Activated naive CD8-positive, alpha-beta T cell (primary cell): ENCODE measurements around the gene ZNF341.

Experiments
- H3K27ac Mint-ChIP-seq: one replicate; pipeline ENCODE4 v1.8.0; 2021; ENCODE audit warnings: mixed read lengths
- H3K27me3 Mint-ChIP-seq: one replicate; pipeline ENCODE4 v1.8.0; 2021; ENCODE audit warnings: mixed read lengths
- H3K36me3 Mint-ChIP-seq: one replicate; pipeline ENCODE4 v1.8.0; 2021; ENCODE audit warnings: mixed read lengths
- H3K4me1 Mint-ChIP-seq: one replicate; pipeline ENCODE4 v1.8.0; 2021; ENCODE audit warnings: low read depth, mixed read lengths
- H3K4me3 Mint-ChIP-seq: one replicate; pipeline ENCODE4 v1.8.0; 2021; ENCODE audit warnings: mild to moderate bottlenecking, mixed read lengths
- H3K9me3 Mint-ChIP-seq: one replicate; pipeline ENCODE4 v1.8.0; 2021; ENCODE audit warnings: low read depth, mixed read lengths

The ZNF341 gene

DNA sequence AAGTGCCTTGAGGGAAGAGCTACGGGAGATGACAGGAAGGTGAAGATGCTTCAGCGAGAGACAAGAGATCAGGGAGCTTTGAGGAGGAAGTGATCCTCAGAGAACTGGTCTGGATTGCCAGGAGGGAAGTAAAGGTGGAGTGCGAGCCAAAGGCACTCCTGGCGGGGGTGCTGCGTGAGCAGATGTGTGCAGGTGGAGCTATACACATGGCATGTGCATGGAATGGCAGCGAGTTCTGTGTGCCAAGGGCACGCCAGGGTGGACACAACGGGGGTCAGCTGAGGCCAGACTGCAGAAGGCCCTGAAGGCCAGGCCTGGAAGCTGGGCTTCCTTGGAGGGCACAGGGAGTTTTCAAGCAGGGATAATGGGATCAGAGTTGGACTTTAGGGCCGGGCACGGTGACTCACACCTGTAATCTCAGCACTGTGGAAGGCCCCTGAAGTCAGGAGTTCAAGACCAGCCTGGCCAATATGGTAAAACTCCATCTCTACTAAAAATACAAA lies 17.9 kb upstream of the ZNF341 start:
- no peak overlapping the region for H3K27ac Mint-ChIP-seq
- peaks cover 23% of the 10 kb centered on the region for H3K4me1 Mint-ChIP-seq
- H3K27me3 Mint-ChIP-seq = no peaks in the 10 kb centered on the region
- H3K36me3 Mint-ChIP-seq = peaks cover 13% of the 10 kb centered on the region
- H3K9me3 Mint-ChIP-seq = no peaks in the 10 kb centered on the region
- no peak overlapping the region for H3K4me3 Mint-ChIP-seq

DNA sequence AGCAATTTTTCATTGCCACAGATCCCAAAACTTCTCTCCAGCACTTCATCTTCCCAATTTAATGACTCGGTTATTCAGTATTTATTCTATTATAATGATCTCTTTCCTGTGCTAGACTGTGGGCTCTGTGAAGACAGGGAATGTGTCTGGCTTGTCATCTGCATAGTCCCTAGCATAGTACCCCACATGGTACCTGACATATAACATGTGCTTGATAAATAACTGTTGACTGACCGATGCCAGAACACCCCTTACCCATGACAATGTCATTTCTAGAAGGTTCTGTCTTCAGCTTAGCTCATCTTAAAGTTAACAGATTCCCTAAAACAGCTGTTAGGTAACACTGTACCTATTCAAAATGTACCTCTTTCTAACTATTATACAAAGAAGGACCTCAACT lies 15.3 kb upstream of the ZNF341 start:
- H3K27me3 Mint-ChIP-seq = no peaks in the 10 kb centered on the region
- H3K9me3 Mint-ChIP-seq = no peaks in the 10 kb centered on the region

DNA sequence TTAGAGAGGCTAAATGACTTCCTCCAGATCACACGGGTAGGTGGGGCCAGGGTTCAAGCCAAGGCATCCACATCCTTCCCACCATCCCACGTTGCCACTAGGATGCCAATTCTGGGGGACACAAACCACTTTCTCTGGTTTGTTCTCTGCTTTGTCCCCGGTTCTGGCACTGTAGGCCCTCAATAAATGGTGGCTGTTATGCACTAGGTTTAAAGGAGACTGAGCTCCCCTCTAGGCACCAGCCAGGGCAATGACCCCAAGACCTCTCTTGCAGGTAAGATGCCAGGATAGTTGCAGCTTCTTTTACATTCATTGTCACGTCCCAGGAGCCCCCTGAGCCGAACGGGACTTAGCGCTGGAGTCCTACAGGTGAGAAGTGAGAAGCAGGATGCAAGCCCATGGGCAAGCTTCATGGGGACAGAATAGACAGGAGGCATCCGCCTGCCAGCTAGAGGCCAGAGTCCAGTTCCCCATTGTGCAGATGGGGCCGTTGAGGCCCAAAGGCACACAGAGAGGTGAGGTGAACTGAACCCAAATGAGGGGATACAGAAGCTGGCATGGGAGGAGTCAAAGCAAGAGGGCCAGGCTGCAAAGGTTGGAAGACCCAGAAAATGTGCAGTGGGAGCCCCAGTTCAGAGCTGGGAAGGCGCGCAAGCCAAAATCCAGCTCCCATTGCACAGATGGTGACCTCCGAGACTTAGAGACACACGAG lies 12.4 kb upstream of the ZNF341 start:
- Mint-ChIP-seq H3K4me3 (peak overlapping the region; percentile 88), H3K27ac (peak overlapping the region; percentile 86), H3K4me1 (peaks cover 25% of the 10 kb centered on the region), H3K27me3 (no peaks in the 10 kb centered on the region), H3K36me3 (peaks cover 2% of the 10 kb centered on the region), H3K9me3 (no peaks in the 10 kb centered on the region)

More for the DNA sequence above, 15.3 kb upstream of the ZNF341 start:
- H3K36me3 Mint-ChIP-seq = peaks cover 7% of the 10 kb centered on the region
- H3K27ac Mint-ChIP-seq = no peak overlapping the region
- peaks cover 23% of the 10 kb centered on the region for H3K4me1 Mint-ChIP-seq
- H3K4me3 Mint-ChIP-seq = no peak overlapping the region

DNA sequence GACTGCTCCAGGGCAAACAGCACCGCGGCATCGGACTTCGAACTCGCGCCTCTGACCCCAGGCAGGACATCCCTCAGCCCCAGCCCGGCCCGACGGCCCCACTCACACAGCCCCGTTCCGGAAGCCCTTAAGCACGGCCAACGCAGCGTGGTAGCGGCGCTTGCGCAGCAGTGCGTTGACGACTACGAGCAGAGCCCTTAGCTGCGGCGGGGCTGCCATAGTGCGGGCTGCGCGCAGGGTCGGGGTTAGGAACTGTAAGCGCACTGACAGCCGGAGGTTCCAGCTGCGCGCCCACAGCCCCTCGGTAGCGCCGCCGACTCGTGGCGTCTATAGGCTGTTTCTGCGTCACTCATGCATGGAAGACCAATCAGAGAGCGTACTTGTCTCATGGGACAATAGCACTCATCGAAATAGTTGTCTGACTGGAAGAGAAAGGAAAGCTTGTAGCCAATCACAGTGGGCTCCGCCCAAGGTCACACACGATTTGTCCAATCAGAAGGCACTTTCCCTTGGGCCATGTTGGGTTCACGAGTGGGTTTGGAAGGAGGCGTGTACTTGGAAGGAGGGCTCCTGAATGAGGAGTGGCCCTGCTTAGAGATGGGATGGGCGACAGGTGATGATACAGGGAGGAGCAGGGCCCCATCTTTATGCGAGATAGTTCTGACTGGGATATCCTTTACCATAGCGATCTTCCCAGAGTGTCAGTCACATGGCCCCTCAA lies 11.6 kb upstream of the ZNF341 start, which contains the start of gene PXMP4:
PXMP4 (minus strand) TSS at position 322 of the 721 bp plus-strand sequence; CDS start at position 219, 103 bp downstream.
- Mint-ChIP-seq H3K9me3 (no peaks in the 10 kb centered on the region), H3K27ac (peak within 1 kb of the TSS; percentile 86), H3K27me3 (no peaks in the 10 kb centered on the region), H3K36me3 (peaks cover 2% of the 10 kb centered on the region), H3K4me3 (peak within 1 kb of the TSS; percentile 88), H3K4me1 (peaks cover 25% of the 10 kb centered on the region)

DNA sequence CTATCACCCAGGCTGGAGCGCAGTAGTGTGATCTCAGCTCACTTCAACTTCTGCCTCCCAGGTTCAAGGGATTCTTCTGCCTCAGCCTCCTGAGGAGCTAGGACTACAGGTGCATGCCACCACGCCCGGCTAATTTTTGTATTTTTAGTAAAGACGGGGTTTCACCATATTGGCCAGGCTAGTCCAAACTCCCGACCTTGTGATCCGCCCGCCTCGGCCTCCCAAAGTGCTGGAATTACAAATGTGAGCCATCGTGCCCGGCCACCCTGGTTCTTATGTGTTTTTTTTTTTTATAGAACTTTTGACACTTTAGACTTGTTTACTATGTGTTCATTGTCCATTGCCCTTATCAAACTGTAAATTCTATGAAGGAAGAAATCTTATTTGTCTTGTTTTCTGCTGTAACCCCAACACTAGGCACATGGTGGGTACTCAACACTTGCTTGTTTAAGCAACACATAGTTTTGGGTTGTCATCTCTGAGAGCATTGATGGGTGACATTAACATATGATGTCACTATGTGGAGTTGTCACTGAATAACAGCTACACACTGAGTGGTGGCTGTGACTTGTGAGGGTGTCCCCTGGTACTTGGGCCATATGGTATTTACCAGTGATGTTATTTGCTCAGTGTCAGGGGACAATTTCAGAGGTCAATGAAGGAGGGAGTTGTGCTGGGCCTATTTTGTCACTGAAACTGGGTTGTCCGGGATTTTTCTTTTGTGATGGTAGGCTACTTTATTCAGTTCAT lies 10.2 kb upstream of the ZNF341 start:
- Mint-ChIP-seq H3K4me1 (peaks cover 25% of the 10 kb centered on the region), H3K27ac (no peak overlapping the region), H3K4me3 (peak overlapping the region; percentile 88), H3K27me3 (no peaks in the 10 kb centered on the region), H3K9me3 (no peaks in the 10 kb centered on the region), H3K36me3 (peaks cover 2% of the 10 kb centered on the region)

DNA sequence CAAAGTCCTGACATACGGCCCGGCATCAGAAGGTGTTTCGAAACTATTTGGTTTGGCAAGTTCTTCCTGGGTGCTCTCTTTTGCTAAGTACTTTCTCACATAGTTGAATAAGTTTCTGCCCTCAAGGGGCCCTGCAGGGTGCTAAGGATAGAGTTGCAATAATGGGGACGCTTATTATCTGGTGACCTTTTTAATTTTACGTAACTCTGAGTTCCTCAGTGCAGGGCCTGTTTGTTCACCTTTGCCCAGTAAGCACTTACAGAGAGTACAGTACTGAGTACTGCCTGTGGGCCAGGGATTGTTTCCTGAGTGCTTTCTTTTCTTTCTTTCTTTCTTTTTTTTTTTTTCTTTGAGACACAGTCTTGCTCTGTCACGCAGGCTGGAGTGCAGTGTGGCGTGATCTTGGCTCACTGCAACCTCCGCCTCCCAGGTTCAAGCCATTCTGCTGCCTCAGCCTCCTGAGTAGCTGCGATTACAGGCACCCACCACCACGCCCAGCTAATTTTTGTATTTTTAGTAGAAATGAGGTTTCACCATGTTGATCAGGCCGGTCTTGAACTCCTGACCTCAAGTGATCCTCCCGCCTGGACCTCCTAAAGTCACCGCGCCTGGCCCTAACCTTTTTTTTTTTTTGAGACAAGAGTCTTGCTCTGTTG lies 7.2 kb upstream of the ZNF341 start:
- no peaks in the 10 kb centered on the region for H3K9me3 Mint-ChIP-seq
- H3K4me3 Mint-ChIP-seq = no peak overlapping the region
- no peaks in the 10 kb centered on the region for H3K36me3 Mint-ChIP-seq
- H3K27ac Mint-ChIP-seq = no peak overlapping the region
- H3K27me3 Mint-ChIP-seq = no peaks in the 10 kb centered on the region
- peaks cover 9% of the 10 kb centered on the region for H3K4me1 Mint-ChIP-seq

DNA sequence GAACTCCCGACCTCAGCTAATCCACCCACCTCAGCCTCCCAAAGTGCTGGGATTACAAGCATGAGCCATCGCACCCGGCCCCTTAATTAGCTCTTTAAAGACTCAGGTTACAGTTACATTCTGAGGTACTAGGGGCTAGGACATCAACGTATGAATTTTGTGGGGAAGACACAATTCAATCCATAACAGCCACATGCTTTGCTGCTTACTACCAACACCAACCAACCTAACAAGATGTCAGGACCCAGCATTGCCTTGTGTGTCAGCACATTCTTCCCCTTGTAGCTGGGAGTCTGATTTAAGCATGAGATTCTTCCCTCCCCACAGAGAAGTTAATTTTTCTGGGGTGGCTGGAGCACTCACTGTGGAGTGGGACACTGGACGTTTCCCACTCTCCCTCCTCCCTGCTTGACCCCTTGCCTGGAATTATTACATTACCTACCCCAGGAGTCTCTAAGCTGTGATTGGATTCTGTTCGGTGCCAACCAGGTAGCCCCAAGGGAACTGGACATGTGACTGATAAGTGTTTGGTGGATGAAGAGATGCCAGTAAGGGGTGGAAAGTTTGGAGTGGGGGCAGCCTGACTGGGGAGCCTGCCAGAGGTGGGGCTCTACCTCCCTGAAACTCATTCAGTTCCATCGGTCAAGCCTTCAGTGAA lies 6.1 kb upstream of the ZNF341 start:
- peaks cover 5% of the 10 kb centered on the region for H3K4me1 Mint-ChIP-seq
- no peak overlapping the region for H3K4me3 Mint-ChIP-seq
- H3K36me3 Mint-ChIP-seq = no peaks in the 10 kb centered on the region
- no peaks in the 10 kb centered on the region for H3K27me3 Mint-ChIP-seq
- H3K27ac Mint-ChIP-seq = no peak overlapping the region
- no peaks in the 10 kb centered on the region for H3K9me3 Mint-ChIP-seq

DNA sequence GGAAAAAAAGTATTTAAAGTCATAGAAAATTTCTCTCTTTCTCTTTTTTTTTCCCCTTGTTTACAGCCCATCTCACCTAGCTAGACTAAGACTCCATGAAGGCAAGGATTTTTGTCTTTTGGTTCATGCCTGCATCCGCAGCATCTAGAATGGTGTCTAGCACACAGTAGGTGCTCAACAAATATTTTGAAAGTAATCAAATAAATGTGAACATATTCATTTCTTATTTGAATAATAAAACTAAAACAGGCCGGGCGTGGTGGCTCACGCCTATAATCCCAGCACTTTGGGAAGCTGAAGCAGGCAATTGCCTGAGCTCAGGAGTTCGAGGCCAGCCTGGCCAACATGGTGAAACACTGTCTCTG lies 4.7 kb upstream of the ZNF341 start:
- H3K4me1 Mint-ChIP-seq = peaks cover 4% of the 10 kb centered on the region
- no peaks in the 10 kb centered on the region for H3K36me3 Mint-ChIP-seq
- H3K27ac Mint-ChIP-seq = no peak overlapping the region
- H3K4me3 Mint-ChIP-seq = no peak overlapping the region
- H3K27me3 Mint-ChIP-seq = no peaks in the 10 kb centered on the region
- no peaks in the 10 kb centered on the region for H3K9me3 Mint-ChIP-seq

DNA sequence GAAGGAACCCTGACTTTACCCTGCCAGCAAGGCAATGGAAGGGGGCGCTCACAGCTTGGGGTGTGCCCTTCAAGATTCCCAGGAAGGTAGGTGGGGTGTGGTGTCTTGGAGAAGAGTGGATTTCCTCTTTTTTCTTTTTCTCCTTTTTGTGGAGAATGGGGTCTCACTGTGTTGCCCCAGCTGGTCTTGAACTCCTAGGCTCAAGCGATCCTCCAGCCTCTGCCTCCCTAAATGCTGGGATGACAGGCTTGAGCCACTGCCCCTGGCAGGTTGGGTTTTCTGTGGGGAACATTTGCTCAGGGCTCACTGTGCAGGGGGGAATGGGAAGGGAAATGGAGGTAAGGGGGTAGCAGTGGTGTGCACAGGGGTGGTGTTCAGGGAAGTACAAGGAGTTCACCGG lies 4.0 kb upstream of the ZNF341 start:
- Mint-ChIP-seq H3K27ac (no peak overlapping the region), H3K4me3 (no peak overlapping the region), H3K9me3 (no peaks in the 10 kb centered on the region)

DNA sequence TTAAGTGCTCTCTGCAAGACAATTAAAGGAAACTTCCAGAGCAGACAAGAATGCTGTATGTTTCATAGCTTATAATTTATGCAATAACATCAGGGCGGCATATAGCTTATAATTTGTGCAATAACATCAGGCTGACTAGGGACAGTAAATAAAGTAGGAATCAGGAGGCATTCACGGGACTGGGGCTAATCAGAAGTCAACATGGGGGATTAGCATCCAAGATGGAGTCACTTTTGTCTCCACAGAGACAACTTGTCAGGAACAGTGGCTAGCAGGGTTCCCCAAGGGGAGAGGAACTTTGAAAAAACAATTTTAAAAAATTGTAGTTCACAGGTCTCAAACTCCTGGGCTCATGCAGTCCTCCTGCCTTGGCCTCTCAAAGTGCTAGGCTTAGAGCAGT lies 3.3 kb upstream of the ZNF341 start:
- Mint-ChIP-seq H3K9me3 (no peaks in the 10 kb centered on the region), H3K4me1 (peaks cover 11% of the 10 kb centered on the region), H3K4me3 (no peak overlapping the region), H3K36me3 (no peaks in the 10 kb centered on the region), H3K27ac (no peak overlapping the region), H3K27me3 (no peaks in the 10 kb centered on the region)

More for the DNA sequence above, 4.0 kb upstream of the ZNF341 start:
- H3K4me1 Mint-ChIP-seq = peaks cover 9% of the 10 kb centered on the region
- H3K27me3 Mint-ChIP-seq = no peaks in the 10 kb centered on the region
- H3K36me3 Mint-ChIP-seq = no peaks in the 10 kb centered on the region

DNA sequence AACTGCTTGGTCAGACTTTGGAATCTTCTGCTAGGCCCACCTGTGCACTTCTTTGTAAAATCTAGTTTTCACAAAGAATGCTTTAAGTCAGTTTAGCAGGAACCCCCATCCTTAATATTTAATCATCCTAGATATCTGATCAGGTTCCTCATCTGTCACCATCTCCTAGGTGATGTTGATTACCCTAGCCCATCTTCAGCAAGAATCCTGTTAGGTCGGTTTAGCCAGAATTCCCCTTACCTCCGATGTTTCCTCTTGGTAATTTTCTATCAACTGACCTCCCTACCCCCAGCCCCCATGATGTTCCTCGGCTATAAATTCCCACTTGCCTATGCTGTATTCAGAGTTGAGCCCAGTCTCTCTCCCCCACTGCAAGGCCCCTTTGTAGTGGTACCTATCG lies 2.7 kb upstream of the ZNF341 start:
- Mint-ChIP-seq H3K27ac (no peak overlapping the region), H3K27me3 (no peaks in the 10 kb centered on the region), H3K4me3 (no peak overlapping the region), H3K4me1 (peaks cover 18% of the 10 kb centered on the region), H3K9me3 (no peaks in the 10 kb centered on the region), H3K36me3 (no peaks in the 10 kb centered on the region)

DNA sequence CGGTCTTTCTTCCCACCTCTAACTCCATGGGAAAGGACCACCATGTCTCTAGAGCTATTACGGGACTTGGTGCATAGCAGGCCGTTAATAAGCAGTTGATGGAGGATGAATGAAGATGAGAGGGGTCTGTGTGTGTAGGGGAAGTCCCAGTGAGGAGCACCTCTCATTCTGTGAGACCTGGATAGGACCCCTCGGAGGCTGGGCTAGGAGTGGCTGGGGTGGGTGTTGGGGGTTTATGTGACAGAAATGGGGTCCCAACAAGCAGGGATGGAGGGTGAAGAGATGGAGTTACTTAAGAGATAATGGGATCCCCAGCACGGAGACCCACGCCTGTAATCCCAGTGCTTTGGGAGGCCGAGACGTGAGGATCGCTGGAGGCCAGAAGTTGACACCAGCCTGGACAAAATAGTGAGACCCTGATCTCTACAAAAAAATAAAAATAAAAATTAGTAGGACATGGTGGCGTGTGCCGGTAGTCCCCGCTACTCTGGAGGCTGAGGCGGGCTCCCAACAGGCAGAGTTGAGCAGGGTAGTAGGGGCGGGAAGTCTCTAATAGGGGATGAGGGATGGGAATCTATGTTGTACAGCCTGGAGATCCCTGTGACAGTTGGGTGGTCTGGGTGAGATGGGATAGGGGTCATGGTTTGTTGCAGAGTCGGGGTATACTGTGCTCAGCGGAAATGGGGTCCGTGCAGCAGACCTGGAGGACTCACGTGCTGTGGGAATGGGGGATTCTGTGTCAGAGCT lies 677 bp upstream of the ZNF341 start:
- Mint-ChIP-seq H3K36me3 (peaks cover 2% of the 10 kb centered on the region), H3K4me3 (peak overlapping the region; percentile 88), H3K9me3 (no peaks in the 10 kb centered on the region), H3K27me3 (no peaks in the 10 kb centered on the region), H3K4me1 (peaks cover 21% of the 10 kb centered on the region), H3K27ac (peak overlapping the region; percentile 91)

DNA sequence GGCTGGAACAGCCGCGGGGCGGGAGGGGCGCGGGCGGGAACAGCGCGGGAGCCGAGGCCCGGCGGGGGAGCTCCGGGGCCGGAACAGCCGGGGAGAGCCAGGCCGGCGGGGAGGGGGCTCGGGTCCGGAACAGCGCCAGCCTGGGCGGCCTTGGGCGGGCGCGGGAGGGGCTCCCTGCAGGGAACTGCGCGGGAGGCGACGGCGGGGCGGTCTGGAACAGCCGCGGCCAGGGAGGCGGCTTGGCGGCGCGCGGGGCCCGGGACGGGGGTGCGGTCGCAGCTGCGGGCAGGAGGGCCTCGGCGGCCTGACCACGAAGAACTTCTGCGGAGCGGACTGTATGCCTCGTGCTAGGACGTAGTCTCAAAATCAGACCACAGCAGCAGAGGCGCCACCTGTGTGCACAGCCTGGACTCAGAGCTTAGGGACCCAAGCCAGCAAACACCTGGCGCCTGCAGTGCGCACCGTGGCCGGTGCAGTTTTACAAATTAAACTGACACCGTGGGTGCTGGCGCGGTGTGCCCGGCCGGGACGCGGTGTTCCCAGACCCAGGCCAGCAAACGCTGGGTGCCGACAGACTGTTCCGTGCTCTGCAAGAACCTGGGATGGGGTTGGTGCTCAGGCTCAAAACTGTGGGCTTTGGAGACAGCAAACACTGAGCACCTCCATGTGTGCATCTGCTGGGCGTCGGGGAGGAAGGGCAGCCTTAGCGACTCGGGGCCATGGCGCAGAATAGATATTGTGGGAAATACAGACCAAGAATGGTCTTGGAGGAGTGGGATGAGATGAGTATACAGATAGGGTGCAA lies 572 bp downstream of the ZNF341 start:
- Mint-ChIP-seq H3K4me1 (peaks cover 21% of the 10 kb centered on the region), H3K4me3 (peak overlapping the region; percentile 92), H3K36me3 (peaks cover 8% of the 10 kb centered on the region), H3K9me3 (peaks cover 5% of the 10 kb centered on the region), H3K27ac (peak overlapping the region; percentile 88), H3K27me3 (no peaks in the 10 kb centered on the region)
